ENCODE measurements around the gene SGTA. TPM values are rescaled to one million over a fixed set of nuclear protein-coding genes. Genes with fewer than 3 reads are reported as not detected.

Gene SGTA
- total and polyA plus RNA-seq, 2 of the 8 experiments (the other 6 are each of a cell fraction or from before 2014, with no cell fraction given): 86.8 to 130 TPM

DNA sequence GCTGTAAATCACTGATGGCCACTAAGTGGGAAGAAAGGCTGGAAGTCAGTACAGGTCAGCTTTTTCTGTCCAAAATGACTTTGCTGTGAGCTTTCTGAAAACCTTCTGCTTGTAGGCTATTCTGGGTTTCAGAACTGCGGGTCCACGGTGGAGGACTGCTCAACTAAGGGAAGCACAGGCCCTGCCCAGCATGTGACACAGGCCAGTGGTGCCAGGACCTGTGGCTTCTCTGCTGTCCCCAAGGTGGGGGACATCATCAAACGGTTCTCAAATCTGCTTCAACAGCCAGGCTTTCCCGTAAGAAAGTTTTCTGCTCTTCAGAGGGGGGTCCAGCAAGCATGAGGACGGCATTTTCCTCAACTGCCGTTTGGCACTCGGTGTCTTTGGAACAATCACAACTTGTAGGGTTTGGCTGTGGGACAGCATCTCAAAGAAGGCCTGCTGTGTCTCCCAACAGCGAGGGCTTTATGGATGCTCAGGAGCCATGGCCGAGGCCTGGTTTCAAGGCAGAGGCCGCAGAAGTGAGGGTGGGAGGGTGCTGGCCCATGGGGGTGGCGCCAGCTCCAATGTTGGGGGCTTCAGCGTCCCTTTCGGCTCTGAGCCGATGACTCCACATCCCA lies 3.8 kb downstream of the SGTA start:
- ChIA-PET POLR2A (ENCODE audit: partially characterized antibody) (interaction anchor here (0.9 to 1.7 kb wide), 2 partner anchors 9 to 11 kb away, joined by 3 to 5 read pairs; no protein-coding TSS in a partner anchor), CTCF (ENCODE audit: partially characterized antibody) (interaction anchor here (1.6 to 2.0 kb wide), 3 partner anchors 11 to 131 kb away, joined by 5 to 7 read pairs (median 6); no protein-coding TSS in a partner anchor)
- Histone ChIP-seq H4K20me1 (replicated peaks in 1 of 2; ENCODE audit: control insufficient read depth in 1 of 2, insufficient read depth in 2 of 2, low read length in 2 of 2) (peaks cover 21 to 49% of the 10 kb centered on the region in 2 experiments), H2BK15ac (ENCODE audit: low read length) (no peak overlapping the region), H4K8ac (ENCODE audit: extremely low read depth, insufficient read depth, low read length) (no peak overlapping the region), H3K4ac (replicated peaks; ENCODE audit: insufficient read length, low read depth, low read length) (no peak overlapping the region), H3K79me2 (ENCODE audit: control insufficient read depth in 1 of 2, insufficient read depth in 2 of 2, low read length in 2 of 2) (peaks cover 78 to 88% of the 10 kb centered on the region in 2 experiments), H3K27me3 (replicated peaks in 1 of 4; ENCODE audit: control insufficient read depth in 3 of 4, extremely low read depth in 1 of 4, insufficient read depth in 3 of 4, low read length in 3 of 4) (no peaks in the 10 kb centered on the region), H3K9me3 (ENCODE audit: insufficient read depth in 2 of 2, low read depth in 1 of 2, low read length in 1 of 2) (no peaks in the 10 kb centered on the region), H2BK12ac (ENCODE audit: low read depth, low read length) (no peak overlapping the region), H3K4me2 (ENCODE audit: insufficient read depth in 1 of 2, low read depth in 2 of 2, low read length in 2 of 2) (no peak overlapping the region), H2BK5ac (ENCODE audit: low read depth, low read length) (no peak overlapping the region), H4K5ac (ENCODE audit: insufficient read length, low read depth, low read length) (no peak overlapping the region), H3K23ac (ENCODE audit: insufficient read length) (no peak overlapping the region), H3K14ac (ENCODE audit: insufficient read length) (no peak overlapping the region), H2BK20ac (ENCODE audit: low read length) (no peak overlapping the region), H2AFZ (ENCODE audit: low read length) (no peak overlapping the region), H3K79me1 (ENCODE audit: low read depth, low read length) (peaks cover 16% of the 10 kb centered on the region), H3K18ac (ENCODE audit: extremely low read depth, low read length) (no peak overlapping the region), H3K9ac (replicated peaks in 1 of 4; ENCODE audit: extremely low read depth in 1 of 4, low read depth in 3 of 4, low read length in 3 of 4) (no peak overlapping the region), H3K23me2 (ENCODE audit: low read depth, low read length) (peaks cover 6% of the 10 kb centered on the region), H3K4me3 (ENCODE audit: extremely low read depth in 1 of 4, insufficient read depth in 2 of 4, low read depth in 3 of 4, low read length in 4 of 4) (no peak overlapping the region), H3K4me1 (replicated peaks in 1 of 4; ENCODE audit: control insufficient read depth in 3 of 4, insufficient read depth in 4 of 4, low read length in 3 of 4) (peaks cover 0 to 4% (median 2%) of the 10 kb centered on the region in 4 experiments; a peak in 2 of 7 replicates), H2AK5ac (ENCODE audit: low read depth, low read length) (no peak overlapping the region), H3K27ac (ENCODE audit: low read depth, low read length) (no peak overlapping the region), H3K56ac (replicated peaks; ENCODE audit: insufficient read length, low read depth, low read length) (no peak overlapping the region), H3K36me3 (ENCODE audit: control insufficient read depth in 2 of 4, insufficient read depth in 4 of 4, low read length in 3 of 4) (no peaks in the 10 kb centered on the region), H4K91ac (replicated peaks; ENCODE audit: insufficient read length, low read length) (no peak overlapping the region), H2BK120ac (replicated peaks; ENCODE audit: low read depth, low read length) (no peak overlapping the region)
- no peak for DNase-seq (ENCODE audit: low read depth in 1 of 2, low spot score in 2 of 2)
- no peak for TF ChIP-seq CHD2 (IDR thresholded peaks at IDR 0.05; ENCODE audit: low read length)
- FAIRE-seq: no peak
- WGBS, 2 experiments (ENCODE audit: extremely low coverage in 1 of 2, insufficient coverage in 1 of 2, insufficient read length in 1 of 2, insufficient replicate concordance in 2 of 2, low coverage in 1 of 2, low lambda C conversion rate in 2 of 2, missing lambda C conversion rate in 1 of 2): 93% methylated on average over 14 of the region's 14 CpGs; no CpG with 5 or more reads in 1 of the 2 experiments

Data from H1 (cell line).